Activated CD8-positive, alpha-beta T cell treated with anti-CD3 and anti-CD28 coated beads for 36 hours (primary cell): ENCODE results near the gene PNMA1. TPM values are rescaled to one million over a fixed set of nuclear protein-coding genes. Genes with fewer than 3 reads are reported as not detected.

Experiments
- ATAC-seq: fragments of 200-7000 bp; cut with Tn5 transposase; one replicate; pipeline ENCODE4 v1.10.0; 2021; ENCODE audit warnings: mild to moderate bottlenecking, moderate library complexity
- CTCF ChIA-PET: fragments of 350-600 bp; sonication (Branson Sonifier 250); formaldehyde crosslinking; loops from one replicate; lab custom pipeline; 2021; ENCODE audit warnings: antibody characterized with exemption; lab: Charles Lee
- POLR2A ChIA-PET: fragments of 350-600 bp; sonication (Branson Sonifier 250); formaldehyde crosslinking; loops from one replicate; lab custom pipeline; 2021; ENCODE audit warnings: antibody characterized with exemption; lab: Charles Lee
- DNase-seq: peaks from one replicate; pipeline ENCODE4 v3.0.0-alpha.2; 2020
- H3K27ac Mint-ChIP-seq: one replicate; pipeline ENCODE4 v1.8.0; 2021; ENCODE audit warnings: mild to moderate bottlenecking, mixed read lengths
- H3K27me3 Mint-ChIP-seq: one replicate; pipeline ENCODE4 v1.8.0; 2021; ENCODE audit warnings: mixed read lengths
- H3K36me3 Mint-ChIP-seq: one replicate; pipeline ENCODE4 v1.8.0; 2021; ENCODE audit warnings: low read depth, mixed read lengths
- H3K4me1 Mint-ChIP-seq: one replicate; pipeline ENCODE4 v1.8.0; 2021; ENCODE audit warnings: low read depth, mixed read lengths
- H3K4me3 Mint-ChIP-seq: one replicate; pipeline ENCODE4 v1.8.0; 2021; ENCODE audit warnings: mild to moderate bottlenecking, moderate library complexity, mixed read lengths
- H3K9me3 Mint-ChIP-seq: one replicate; pipeline ENCODE4 v1.8.0; 2021; ENCODE audit warnings: mixed read lengths
- intact Hi-C: fragments of 100-400 bp; cut with micrococcal nuclease; formaldehyde crosslinking; loops from one replicate; pipeline ENCODE4 v1.10.0; 2022
- total RNA-seq, 2 experiments: library from RNA; stranded (reverse); gene quantifications; one replicate each; pipeline ENCODE4 v1.2.3, GENCODE V29; 2021
- TF ChIP-seq, protein P1 (sequence below): fragments of 200-600 bp; IDR thresholded peaks from one replicate; pipeline ENCODE4 v1.8.0; 2022; ENCODE audit warnings: antibody characterized with exemption, mild to moderate bottlenecking

The PNMA1 gene
- 10 to 100 TPM; 22.9 to 24.1 TPM for total RNA-seq

GRCh38 chr14:73713803-73714655 lies at the start of gene PNMA1:
TSS of gene PNMA1 (minus strand) at chr14:73714384. CDS start at chr14:73713639, 745 bp downstream.
- POLR2A ChIA-PET, result interaction anchor here (0.8 to 4.9 kb wide), 11 partner anchors 10 to 75 kb away, joined by 3 to 25 read pairs (median 4); a partner anchor contains a TSS
- TF ChIP-seq, protein P1, sequence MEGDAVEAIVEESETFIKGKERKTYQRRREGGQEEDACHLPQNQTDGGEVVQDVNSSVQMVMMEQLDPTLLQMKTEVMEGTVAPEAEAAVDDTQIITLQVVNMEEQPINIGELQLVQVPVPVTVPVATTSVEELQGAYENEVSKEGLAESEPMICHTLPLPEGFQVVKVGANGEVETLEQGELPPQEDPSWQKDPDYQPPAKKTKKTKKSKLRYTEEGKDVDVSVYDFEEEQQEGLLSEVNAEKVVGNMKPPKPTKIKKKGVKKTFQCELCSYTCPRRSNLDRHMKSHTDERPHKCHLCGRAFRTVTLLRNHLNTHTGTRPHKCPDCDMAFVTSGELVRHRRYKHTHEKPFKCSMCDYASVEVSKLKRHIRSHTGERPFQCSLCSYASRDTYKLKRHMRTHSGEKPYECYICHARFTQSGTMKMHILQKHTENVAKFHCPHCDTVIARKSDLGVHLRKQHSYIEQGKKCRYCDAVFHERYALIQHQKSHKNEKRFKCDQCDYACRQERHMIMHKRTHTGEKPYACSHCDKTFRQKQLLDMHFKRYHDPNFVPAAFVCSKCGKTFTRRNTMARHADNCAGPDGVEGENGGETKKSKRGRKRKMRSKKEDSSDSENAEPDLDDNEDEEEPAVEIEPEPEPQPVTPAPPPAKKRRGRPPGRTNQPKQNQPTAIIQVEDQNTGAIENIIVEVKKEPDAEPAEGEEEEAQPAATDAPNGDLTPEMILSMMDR, result no peak
- peak within 1 kb of the TSS; percentile 93 for H3K4me3 Mint-ChIP-seq
- DNase-seq (peak; percentile 89), ATAC-seq (peak; percentile 81)
- peak within 1 kb of the TSS; percentile 98 for H3K27ac Mint-ChIP-seq
- H3K9me3 Mint-ChIP-seq, result no peaks in the 10 kb centered on the region
- no peaks in the 10 kb centered on the region for H3K27me3 Mint-ChIP-seq
- intact Hi-C loops, result no loop called here
- peaks cover 24% of the 10 kb centered on the region for H3K36me3 Mint-ChIP-seq
- peaks cover 18% of the 10 kb centered on the region for H3K4me1 Mint-ChIP-seq
- CTCF ChIA-PET, result interaction anchor here (1.1 to 1.8 kb wide), 5 partner anchors 11 to 186 kb away, joined by 3 to 7 read pairs (median 4); no protein-coding TSS in a partner anchor

- H3K27ac Mint-ChIP-seq, result peak overlapping the region; percentile 96
- TF ChIP-seq, protein P1, result no peak
- intact Hi-C loops, result no loop called here
- DNase-seq, result no peak
- ChIA-PET CTCF (interaction anchor here (1.0 to 2.3 kb wide), 6 partner anchors 8 to 34 kb away, joined by 3 to 13 read pairs (median 4); no protein-coding TSS in a partner anchor), POLR2A (interaction anchor here (1.1 to 14.8 kb wide), 3 partner anchors 13 to 21 kb away, joined by 3 to 512 read pairs (median 236); no protein-coding TSS in a partner anchor)
- peaks cover 13% of the 10 kb centered on the region for H3K36me3 Mint-ChIP-seq
- peaks cover 54% of the 10 kb centered on the region for H3K4me1 Mint-ChIP-seq
- no peaks in the 10 kb centered on the region for H3K9me3 Mint-ChIP-seq
- no peak overlapping the region for H3K4me3 Mint-ChIP-seq
- no peak for ATAC-seq
- no peaks in the 10 kb centered on the region for H3K27me3 Mint-ChIP-seq
These were observed 49.2 kb upstream of the PNMA1 start for GRCh38 chr14:73763396-73763795.

DNA sequence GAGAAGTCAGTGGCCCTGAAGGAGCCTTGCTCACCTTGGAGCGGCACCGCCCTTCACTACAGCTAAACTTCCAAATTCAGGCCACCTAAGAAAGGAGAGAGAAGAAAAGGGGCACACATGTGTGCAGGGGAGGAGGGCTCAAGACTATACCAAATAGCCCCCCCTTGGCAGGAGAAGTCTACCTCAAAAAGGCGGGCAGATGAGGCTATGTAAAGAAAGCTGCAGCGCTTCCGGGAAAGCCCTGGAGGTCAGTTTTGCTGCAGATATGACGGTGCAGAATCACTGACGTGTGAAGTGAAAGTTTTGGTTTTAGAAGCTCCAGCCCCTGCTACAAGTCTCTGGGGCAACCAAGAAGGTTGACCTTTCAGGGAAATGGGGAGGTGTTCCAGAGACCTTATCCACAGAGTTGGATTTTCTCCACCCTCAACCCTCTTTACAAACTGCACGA lies 48.2 kb upstream of the PNMA1 start:
- ATAC-seq (peak; percentile 7), DNase-seq (peak; percentile 74)
- Mint-ChIP-seq H3K9me3 (no peaks in the 10 kb centered on the region), H3K36me3 (peaks cover 23% of the 10 kb centered on the region), H3K4me3 (peak overlapping the region; percentile 87), H3K27ac (peak overlapping the region; percentile 96), H3K4me1 (peaks cover 62% of the 10 kb centered on the region), H3K27me3 (no peaks in the 10 kb centered on the region)
- TF ChIP-seq, protein P1, result no peak
- intact Hi-C loops, result no loop called here
- POLR2A ChIA-PET, result interaction anchor here (0.5 to 14.8 kb wide), 5 partner anchors 8 to 92 kb away, joined by 3 to 512 read pairs (median 11); no protein-coding TSS in a partner anchor
- CTCF ChIA-PET, result interaction anchor here (1.0 to 2.3 kb wide), 7 partner anchors 9 to 33 kb away, joined by 3 to 13 read pairs (median 4); no protein-coding TSS in a partner anchor

DNA sequence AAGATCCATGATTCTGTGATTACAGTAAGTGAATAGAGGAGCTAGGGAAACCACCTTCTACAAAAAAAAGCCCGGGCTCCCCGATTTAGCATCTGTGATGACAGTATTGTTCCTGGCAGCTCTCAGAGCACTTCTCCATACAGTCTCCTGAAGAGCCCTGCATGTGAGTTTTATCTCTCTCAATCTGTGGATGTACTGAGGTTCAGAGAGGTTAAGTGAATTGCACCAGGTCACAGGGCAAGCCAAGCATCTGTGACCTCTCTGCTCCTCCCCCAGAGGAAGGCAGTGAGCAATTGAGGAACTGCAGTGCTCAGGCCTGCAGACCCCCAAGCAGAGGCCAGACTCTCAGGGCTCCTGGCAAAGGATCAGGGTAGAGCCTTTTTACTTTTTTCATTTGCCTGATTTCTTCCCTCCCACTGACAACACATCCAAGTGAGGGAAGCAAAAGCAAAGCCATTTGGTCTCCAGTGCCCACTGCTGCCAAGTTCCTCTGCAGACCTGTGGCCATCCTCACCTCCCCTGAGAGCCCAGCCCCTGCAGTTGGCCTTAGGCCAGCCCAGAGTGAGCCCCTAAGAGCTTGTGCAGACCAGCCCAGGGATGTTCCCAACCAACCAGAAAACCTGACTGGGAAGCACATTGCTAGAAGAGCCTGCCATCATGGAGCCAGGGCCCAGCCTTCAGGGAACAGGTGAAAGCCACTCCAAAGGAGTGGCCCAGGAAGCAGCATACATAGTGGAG lies 47.6 kb upstream of the PNMA1 start:
- ChIA-PET CTCF (interaction anchor here (1.1 to 12.6 kb wide), 6 partner anchors 9 to 26 kb away, joined by 3 to 123 read pairs (median 5); no protein-coding TSS in a partner anchor), POLR2A (interaction anchor here (0.5 to 14.8 kb wide), 3 partner anchors 16 to 92 kb away, joined by 3 to 512 read pairs (median 236); no protein-coding TSS in a partner anchor)
- DNase-seq (peak; percentile 55), ATAC-seq (no peak)
- Mint-ChIP-seq H3K4me1 (peaks cover 66% of the 10 kb centered on the region), H3K9me3 (no peaks in the 10 kb centered on the region), H3K27ac (peak overlapping the region; percentile 96), H3K4me3 (peak overlapping the region; percentile 87), H3K27me3 (no peaks in the 10 kb centered on the region), H3K36me3 (peaks cover 28% of the 10 kb centered on the region)
- TF ChIP-seq, protein P1, result no peak
- intact Hi-C loops, result loop anchor here (2.0 kb wide), 1 partner anchor 23 kb away; no protein-coding TSS in a partner anchor
